Measurements from ENCODE around the gene ISCA2.

ISCA2 gene

DNA sequence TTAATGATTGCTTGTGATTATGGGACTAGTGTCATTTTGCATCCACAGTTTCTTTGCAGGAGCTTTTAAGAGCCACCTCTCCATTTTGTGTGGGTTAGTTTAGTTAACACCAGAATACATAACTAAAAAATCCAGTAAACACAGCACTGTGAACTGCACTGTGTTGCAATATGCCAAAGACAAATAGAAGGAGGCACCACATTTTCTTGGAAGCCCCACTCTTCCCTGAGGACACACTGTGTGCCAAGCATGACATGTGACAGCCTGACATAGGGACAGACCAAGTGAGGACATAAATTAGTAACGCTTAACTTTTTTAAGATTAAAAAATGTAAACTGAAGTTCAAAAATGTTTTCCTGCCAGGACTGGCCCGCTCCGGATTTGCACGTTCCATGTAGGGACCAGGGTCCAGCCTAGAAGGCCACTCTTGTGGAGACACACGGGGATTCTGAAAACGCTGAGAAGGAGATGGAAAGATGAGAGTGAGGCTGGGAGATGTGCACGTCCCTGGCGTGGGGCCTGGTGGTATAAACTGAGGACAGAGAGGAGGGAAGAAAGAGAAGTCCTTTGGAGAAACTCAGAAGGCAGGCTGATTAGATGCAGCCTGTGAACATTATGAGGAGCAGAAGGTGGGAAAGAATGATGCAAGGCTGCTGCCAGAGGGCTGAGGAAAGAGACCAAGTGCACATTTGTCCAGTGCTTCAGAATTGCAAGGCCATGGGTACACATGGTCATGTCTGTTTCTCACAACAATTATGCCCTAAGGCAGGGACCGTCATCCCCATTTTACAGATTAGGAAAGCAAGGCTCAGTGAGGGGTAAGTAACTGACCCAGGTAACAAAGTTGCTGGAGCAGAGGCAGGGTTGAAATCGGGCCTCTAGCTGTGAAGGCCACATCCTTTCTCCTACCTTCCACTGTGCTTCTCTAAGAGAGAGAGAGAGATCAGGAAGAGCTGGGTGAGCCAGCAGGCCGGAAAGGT lies 45.1 kb downstream of the ISCA2 start:
- TF ChIP-seq, protein P1, sequence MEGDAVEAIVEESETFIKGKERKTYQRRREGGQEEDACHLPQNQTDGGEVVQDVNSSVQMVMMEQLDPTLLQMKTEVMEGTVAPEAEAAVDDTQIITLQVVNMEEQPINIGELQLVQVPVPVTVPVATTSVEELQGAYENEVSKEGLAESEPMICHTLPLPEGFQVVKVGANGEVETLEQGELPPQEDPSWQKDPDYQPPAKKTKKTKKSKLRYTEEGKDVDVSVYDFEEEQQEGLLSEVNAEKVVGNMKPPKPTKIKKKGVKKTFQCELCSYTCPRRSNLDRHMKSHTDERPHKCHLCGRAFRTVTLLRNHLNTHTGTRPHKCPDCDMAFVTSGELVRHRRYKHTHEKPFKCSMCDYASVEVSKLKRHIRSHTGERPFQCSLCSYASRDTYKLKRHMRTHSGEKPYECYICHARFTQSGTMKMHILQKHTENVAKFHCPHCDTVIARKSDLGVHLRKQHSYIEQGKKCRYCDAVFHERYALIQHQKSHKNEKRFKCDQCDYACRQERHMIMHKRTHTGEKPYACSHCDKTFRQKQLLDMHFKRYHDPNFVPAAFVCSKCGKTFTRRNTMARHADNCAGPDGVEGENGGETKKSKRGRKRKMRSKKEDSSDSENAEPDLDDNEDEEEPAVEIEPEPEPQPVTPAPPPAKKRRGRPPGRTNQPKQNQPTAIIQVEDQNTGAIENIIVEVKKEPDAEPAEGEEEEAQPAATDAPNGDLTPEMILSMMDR (IDR thresholded peaks at IDR 0.05; ENCODE audit: low read depth, low read length): no peak
- no peak for DNase-seq (ENCODE audit: low read depth in 2 of 2)
- H3K4me3 ChIP-seq (replicated peaks in 1 of 2; ENCODE audit: low read depth in 2 of 2, low read length in 2 of 2): no peak overlapping the region

DNA sequence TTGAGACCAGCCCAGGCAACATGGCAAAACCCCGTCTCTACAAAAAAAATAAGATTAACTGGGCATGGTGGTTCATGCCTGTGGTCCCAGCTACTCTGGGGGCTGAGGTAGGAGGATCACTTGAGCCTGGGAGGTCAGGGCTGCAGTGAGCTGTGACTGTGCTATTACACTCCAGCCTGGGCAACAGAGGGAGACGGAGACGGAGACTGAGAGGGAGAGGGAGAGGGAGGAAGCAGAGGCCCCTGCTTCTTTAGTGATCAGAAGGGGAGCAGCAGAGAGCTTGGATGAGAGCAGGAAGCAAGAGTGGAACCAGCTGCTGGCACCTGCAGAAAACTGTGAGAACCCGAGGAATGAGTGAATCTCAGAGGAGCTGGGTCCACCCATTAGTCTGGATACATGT lies 45.9 kb downstream of the ISCA2 start:
- TF ChIP-seq, protein P1 (IDR thresholded peaks at IDR 0.05; ENCODE audit: low read depth, low read length): no peak
- H3K4me3 ChIP-seq (replicated peaks in 1 of 2; ENCODE audit: low read depth in 2 of 2, low read length in 2 of 2): no peak overlapping the region
- no peak for DNase-seq (ENCODE audit: low read depth in 2 of 2)

DNA sequence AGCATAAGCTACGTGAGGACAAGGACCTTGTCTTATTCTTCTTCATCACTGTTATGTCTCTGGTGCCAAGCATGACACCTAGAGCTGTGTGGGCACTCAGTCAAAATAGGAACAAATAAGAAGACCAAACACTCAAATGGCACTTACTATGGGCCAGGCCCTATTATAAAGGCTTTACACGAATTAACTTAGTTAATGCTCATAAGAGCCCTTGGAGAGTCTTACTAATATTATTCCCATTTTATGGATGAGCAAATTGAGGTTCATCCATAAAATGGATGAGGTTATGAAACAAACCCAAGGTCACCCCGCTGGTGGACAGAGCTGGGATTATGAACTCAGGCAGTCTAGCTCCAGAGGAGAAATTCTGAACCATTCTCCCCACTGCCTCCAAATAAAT lies 47.7 kb downstream of the ISCA2 start:
- TF ChIP-seq, protein P1 (IDR thresholded peaks at IDR 0.05; ENCODE audit: low read depth, low read length): no peak
- no peak overlapping the region for H3K4me3 ChIP-seq (replicated peaks in 1 of 2; ENCODE audit: low read depth in 2 of 2, low read length in 2 of 2)
- DNase-seq (ENCODE audit: low read depth in 2 of 2): no peak

- TF ChIP-seq, protein P1 (IDR thresholded peaks at IDR 0.05; ENCODE audit: low read depth, low read length): no peak
- no peak for DNase-seq (ENCODE audit: low read depth in 2 of 2)
- H3K4me3 ChIP-seq (replicated peaks in 1 of 2; ENCODE audit: low read depth in 2 of 2, low read length in 2 of 2): no peak overlapping the region
These were observed 48.6 kb downstream of the ISCA2 start for GRCh38 chr14:74542056-74542685.

GRCh38 chr14:74543771-74544438 lies 50.3 kb downstream of the ISCA2 start:
- TF ChIP-seq, protein P1 (IDR thresholded peaks at IDR 0.05; ENCODE audit: low read depth, low read length): no peak
- no peak overlapping the region for H3K4me3 ChIP-seq (replicated peaks in 1 of 2; ENCODE audit: low read depth in 2 of 2, low read length in 2 of 2)
- DNase-seq (ENCODE audit: low read depth in 2 of 2): no peak

DNA sequence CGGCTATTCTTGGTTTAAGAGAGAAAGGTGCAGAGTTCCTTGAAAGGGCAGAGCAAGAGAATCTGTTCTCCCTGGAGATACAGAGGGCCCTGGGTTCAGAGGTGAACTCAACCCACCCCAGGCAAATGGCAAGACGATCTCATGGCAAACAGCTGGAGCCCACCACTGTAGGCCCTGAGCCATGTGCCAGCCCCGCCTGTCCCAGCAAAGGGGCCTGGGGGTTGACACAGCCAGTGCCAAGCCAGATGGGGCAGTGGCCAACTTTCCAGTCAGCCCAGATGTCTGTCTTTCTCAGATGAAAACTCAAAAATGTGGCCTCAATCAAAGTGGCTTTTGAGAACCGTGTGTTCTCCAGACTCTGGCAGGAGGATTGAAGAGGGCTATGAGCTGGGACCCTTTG lies 51.8 kb downstream of the ISCA2 start:
- TF ChIP-seq, protein P1 (IDR thresholded peaks at IDR 0.05; ENCODE audit: low read depth, low read length): no peak
- H3K4me3 ChIP-seq (replicated peaks in 1 of 2; ENCODE audit: low read depth in 2 of 2, low read length in 2 of 2): no peak overlapping the region
- DNase-seq (ENCODE audit: low read depth in 2 of 2): no peak

Data from cardiac fibroblast (primary cell).